Smooth muscle cell (in vitro differentiated cells): Measurements from ENCODE around the gene VILL. TPM values are rescaled to one million over a fixed set of nuclear protein-coding genes. Genes with fewer than 3 reads are reported as not detected.

Source experiments
- DNase-seq: peaks from one replicate; lab custom pipeline; 2025; ENCODE audit not compliant: unreplicated experiment; lab: John Stamatoyannopoulos, UW
- H2AFZ ChIP-seq: fragments of 200-600 bp; sonication (generic); 2 replicates; pipeline ENCODE4 v1.6.0; 2016; ENCODE audit warnings: antibody characterized with exemption, low read depth, mild to moderate bottlenecking
- H3F3A ChIP-seq: fragments of 200-600 bp; sonication (generic); 2 replicates; pipeline ENCODE4 v1.6.0; 2017; ENCODE audit warnings: antibody characterized with exemption, low read depth
- H3K27ac ChIP-seq: fragments of 200-600 bp; sonication (generic); 2 replicates; pipeline ENCODE4 v1.5.1; 2016; ENCODE audit warnings: low read depth, mild to moderate bottlenecking
- H3K27me3 ChIP-seq: fragments of 200-600 bp; sonication (generic); 2 replicates; pipeline ENCODE4 v1.6.1; 2016; ENCODE audit warnings: low read depth, mild to moderate bottlenecking
- H3K36me3 ChIP-seq: fragments of 200-600 bp; sonication (generic); 2 replicates; pipeline ENCODE4 v1.5.1; 2016; ENCODE audit warnings: low read depth
- H3K4me1 ChIP-seq: fragments of 200-600 bp; sonication (generic); 2 replicates; pipeline ENCODE4 v1.5.1; 2016; ENCODE audit warnings: low read depth
- H3K4me2 ChIP-seq: fragments of 200-600 bp; sonication (generic); 2 replicates; pipeline ENCODE4 v1.6.0; 2016; ENCODE audit warnings: mild to moderate bottlenecking
- H3K4me3 ChIP-seq: fragments of 200-600 bp; sonication (generic); 2 replicates; pipeline ENCODE4 v1.5.1; 2016; ENCODE audit warnings: mild to moderate bottlenecking
- H3K79me2 ChIP-seq: fragments of 200-600 bp; sonication (generic); 2 replicates; pipeline ENCODE4 v1.6.0; 2016; ENCODE audit warnings: low read depth, mild to moderate bottlenecking
- H3K9ac ChIP-seq: fragments of 200-600 bp; sonication (generic); 2 replicates; pipeline ENCODE4 v1.6.0; 2016; ENCODE audit warnings: low read depth
- H3K9me3 ChIP-seq: fragments of 200-600 bp; sonication (generic); replicated peaks from 2 replicates; pipeline ENCODE4 v1.5.1; 2016; ENCODE audit warnings: low read depth
- H4K20me1 ChIP-seq: fragments of 200-600 bp; sonication (generic); 2 replicates; pipeline ENCODE4 v1.6.0; 2016; ENCODE audit warnings: low read depth
- CTCF ChIP-seq: fragments of 200-600 bp; sonication (generic); IDR thresholded peaks from 2 replicates; pipeline ENCODE4 v1.5.1; 2017; ENCODE audit warnings: borderline replicate concordance, mild to moderate bottlenecking, antibody characterized with exemption; ENCODE audit not compliant: insufficient read depth, poor library complexity, severe bottlenecking
- WGBS: methylation state at CpG from one replicate; pipeline ENCODE4 v1.1.7; 2016; ENCODE audit warnings: low lambda C conversion rate; 5-methylcytosine and 5-hydroxymethylcytosine counted together
- polyA plus RNA-seq: library from polyadenylated mRNA; unstranded; fragments of >200 nt; fragmentation: Nextera tagmentation; extraction: Ambion mirVana; gene quantifications from 2 replicates; pipeline ENCODE4 v1.2.1, GENCODE V29; 2016
- total RNA-seq: library from RNA; depleted of rRNA; stranded (reverse); fragments of >200 nt; gene quantifications from 2 replicates; pipeline ENCODE4 v1.2.3, GENCODE V29; 2014

Gene VILL
- total and polyA plus RNA-seq, 2 experiments from 2014 or later = 2.3 to 3.4 TPM

GRCh38 chr3:37945156-37945806 is 45.3 kb upstream of the VILL start:
- Histone ChIP-seq H3K79me2 (peaks cover 31% of the 10 kb centered on the region), H3K4me3 (no peak overlapping the region), H3K9me3 (no peaks in the 10 kb centered on the region), H4K20me1 (no peaks in the 10 kb centered on the region), H3K27ac (peak overlapping the region; percentile 72), H3F3A (peaks cover 32% of the 10 kb centered on the region), H3K4me1 (peaks cover 36% of the 10 kb centered on the region), H3K27me3 (no peaks in the 10 kb centered on the region), H3K9ac (no peak overlapping the region), H3K4me2 (peak overlapping the region; percentile 38), H2AFZ (no peak overlapping the region), H3K36me3 (no peaks in the 10 kb centered on the region)
- 50% methylated on average over 6 of the region's 6 CpGs for WGBS
- DNase-seq = no peak
- no peak for TF ChIP-seq CTCF

DNA sequence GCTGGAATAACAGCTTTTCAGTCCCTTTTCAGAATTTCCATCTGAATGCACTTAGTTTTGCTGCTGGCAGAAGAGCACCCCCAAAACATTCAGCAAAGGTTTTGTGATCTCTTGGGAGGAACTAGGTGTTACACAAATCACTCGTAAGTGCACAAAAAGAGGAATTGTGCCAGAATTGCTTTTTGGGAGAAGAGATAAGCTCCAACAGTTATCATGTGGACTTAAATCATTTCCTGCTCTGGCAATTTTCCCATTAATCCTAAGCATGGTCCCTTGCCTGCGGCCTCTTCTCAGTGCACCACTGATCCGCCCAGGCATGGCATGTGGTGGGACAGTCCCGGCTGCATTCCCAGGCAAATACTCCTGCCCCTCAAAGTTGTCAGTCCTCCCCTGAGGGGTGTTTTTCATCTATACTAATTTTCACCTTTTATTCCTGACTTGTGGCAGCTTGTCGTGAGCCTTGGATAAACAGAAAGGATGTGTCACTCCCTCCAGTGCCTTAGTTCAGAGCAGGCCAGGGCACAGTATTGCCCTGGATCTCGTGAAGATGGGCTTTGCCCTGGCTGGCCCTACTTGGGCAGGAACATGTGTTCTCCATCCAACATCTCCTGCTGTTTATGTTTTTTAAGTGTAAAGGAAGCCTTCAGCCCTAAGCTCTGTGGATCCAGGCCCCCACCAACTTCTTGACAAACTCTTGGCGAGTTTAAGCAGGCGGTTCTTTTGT is 44.6 kb upstream of the VILL start:
- Histone ChIP-seq H3K9ac (no peak overlapping the region), H3K4me3 (no peak overlapping the region), H3K4me1 (peaks cover 36% of the 10 kb centered on the region), H4K20me1 (no peaks in the 10 kb centered on the region), H3K79me2 (peaks cover 24% of the 10 kb centered on the region), H3K9me3 (no peaks in the 10 kb centered on the region), H2AFZ (no peak overlapping the region), H3K27me3 (no peaks in the 10 kb centered on the region), H3K4me2 (peak overlapping the region; percentile 38), H3F3A (peaks cover 32% of the 10 kb centered on the region), H3K27ac (peak overlapping the region; percentile 72), H3K36me3 (no peaks in the 10 kb centered on the region)
- no peak for DNase-seq
- no peak for TF ChIP-seq CTCF
- 6% methylated on average over 8 of the region's 8 CpGs for WGBS

- H3K4me1 ChIP-seq = peaks cover 35% of the 10 kb centered on the region
- H4K20me1 ChIP-seq = no peaks in the 10 kb centered on the region
- H3F3A ChIP-seq = peaks cover 32% of the 10 kb centered on the region
- H3K27me3 ChIP-seq = no peaks in the 10 kb centered on the region
- no peaks in the 10 kb centered on the region for H3K36me3 ChIP-seq
- H3K9ac ChIP-seq = no peak overlapping the region
- no peak for TF ChIP-seq CTCF
- peaks cover 24% of the 10 kb centered on the region for H3K79me2 ChIP-seq
- DNase-seq = no peak
- H2AFZ ChIP-seq = no peak overlapping the region
- H3K4me3 ChIP-seq = no peak overlapping the region
- H3K9me3 ChIP-seq = no peaks in the 10 kb centered on the region
- 37% methylated on average over 2 of the region's 2 CpGs for WGBS
- peak overlapping the region; percentile 72 for H3K27ac ChIP-seq
- peak overlapping the region; percentile 38 for H3K4me2 ChIP-seq
These were observed 44.1 kb upstream of the VILL start for GRCh38 chr3:37946531-37946889.

- DNase-seq = no peak
- no peak overlapping the region for H3K27ac ChIP-seq
- no peaks in the 10 kb centered on the region for H3K36me3 ChIP-seq
- no peaks in the 10 kb centered on the region for H3K9me3 ChIP-seq
- H3K4me1 ChIP-seq = peaks cover 20% of the 10 kb centered on the region
- no peak overlapping the region for H3K9ac ChIP-seq
- peaks cover 13% of the 10 kb centered on the region for H3K79me2 ChIP-seq
- no peak overlapping the region for H2AFZ ChIP-seq
- no peaks in the 10 kb centered on the region for H3K27me3 ChIP-seq
- H3K4me3 ChIP-seq = no peak overlapping the region
- H3K4me2 ChIP-seq = no peak overlapping the region
- 70% methylated on average over 6 of the region's 6 CpGs for WGBS
- H4K20me1 ChIP-seq = no peaks in the 10 kb centered on the region
- TF ChIP-seq CTCF = no peak
- H3F3A ChIP-seq = peaks cover 27% of the 10 kb centered on the region
These were observed 40.7 kb upstream of the VILL start for GRCh38 chr3:37949866-37950265.
